Lower leg skin (tissue), 4 donors: ENCODE data around the gene TFEB. TPM values are rescaled to one million over a fixed set of nuclear protein-coding genes. Genes with fewer than 3 reads are reported as not detected.
"Not testable (repeated sequence)": the region's sequence is repeated elsewhere in the genome, so short reads cannot be mapped to it uniquely, and the experiment has no call there.

Source experiments
- DNase-seq, 2 donors: peaks; one replicate each; pipeline ENCODE4 v3.0.0-alpha.2; 2019; ENCODE audit warnings: low spot score in 2 of 2
- H3K4me3 ChIP-seq: fragments of 200-600 bp; sonication (generic); 2 replicates; pipeline ENCODE4 v1.5.1; 2017; ENCODE audit warnings: mild to moderate bottlenecking, low read depth; ENCODE audit not compliant: poor library complexity, severe bottlenecking
- POLR2A ChIP-seq, 2 donors: fragments of 450-650 bp; IDR thresholded peaks; one replicate each; pipeline ENCODE4 v1.6.1; 2016 to 2017; ENCODE audit warnings: antibody characterized with exemption in 2 of 2, mild to moderate bottlenecking in 1 of 2, moderate library complexity in 1 of 2
- WGBS, 2 donors: methylation state at CpG; one replicate each; pipeline ENCODE4 v1.1.5; 2018; 5-methylcytosine and 5-hydroxymethylcytosine counted together
- intact Hi-C: fragments of 100-400 bp; cut with DNase I; formaldehyde crosslinking; loops from one replicate; pipeline ENCODE4 v1.15.0; 2023; ENCODE audit warnings: low total_unique reads
- total RNA-seq, 4 donors: library from RNA; depleted of rRNA; stranded (reverse); fragments of >200 nt; gene quantifications; one replicate each; pipeline ENCODE4 v1.1.0, GENCODE V29; 2016
- TF ChIP-seq, protein P1 (sequence below), 3 donors: fragments of 450-650 bp; IDR thresholded peaks; one replicate each; pipeline ENCODE4 v1.5.1; 2016; ENCODE audit warnings: antibody characterized with exemption in 3 of 3, mild to moderate bottlenecking in 3 of 3, moderate library complexity in 2 of 3

The TFEB gene
- total RNA-seq, 4 donors from 2014 or later, result 20.2 to 38.3 (median 26.0) TPM

DNA sequence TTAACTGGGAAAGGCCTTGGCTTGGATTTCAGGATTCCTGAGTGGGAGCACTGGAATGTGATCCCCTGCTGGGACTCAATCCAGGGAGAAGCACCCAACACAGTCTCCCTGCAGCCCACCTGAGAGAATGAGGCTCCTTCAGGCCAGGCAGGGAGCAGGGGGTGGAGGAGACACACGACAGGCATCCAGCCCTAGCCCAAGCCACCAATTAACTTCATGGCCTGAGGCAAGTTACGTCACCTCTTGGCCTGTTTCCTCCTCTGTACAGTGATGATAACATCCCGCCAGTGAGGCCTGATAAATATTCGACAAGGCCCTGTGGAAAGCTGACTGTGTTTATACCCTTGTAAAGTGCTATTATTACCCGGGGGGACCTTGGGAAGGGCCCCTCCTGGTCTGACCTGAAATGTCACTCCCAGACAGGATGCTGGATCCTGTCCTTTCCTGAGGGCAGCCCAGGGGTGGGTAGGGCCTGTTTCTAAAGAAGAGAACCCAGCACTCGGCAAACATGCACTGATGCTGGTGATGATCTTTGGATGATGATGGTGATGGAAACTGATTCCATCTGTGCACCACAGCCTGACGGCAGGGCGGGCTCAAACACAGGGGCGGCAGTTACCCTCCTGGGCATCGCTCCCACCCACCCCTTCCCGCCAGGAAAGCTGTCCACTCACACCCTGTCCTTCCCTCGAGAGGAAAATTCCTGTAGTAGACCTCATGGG lies 31.9 kb upstream of the TFEB start:
- no peak overlapping the region for H3K4me3 ChIP-seq
- intact Hi-C loops, result no loop called here
- peak; percentile 63 to 91 for DNase-seq
- WGBS, 2 donors, result 46 to 50% methylated on average over 12 of the region's 12 CpGs
- TF ChIP-seq, protein P1, sequence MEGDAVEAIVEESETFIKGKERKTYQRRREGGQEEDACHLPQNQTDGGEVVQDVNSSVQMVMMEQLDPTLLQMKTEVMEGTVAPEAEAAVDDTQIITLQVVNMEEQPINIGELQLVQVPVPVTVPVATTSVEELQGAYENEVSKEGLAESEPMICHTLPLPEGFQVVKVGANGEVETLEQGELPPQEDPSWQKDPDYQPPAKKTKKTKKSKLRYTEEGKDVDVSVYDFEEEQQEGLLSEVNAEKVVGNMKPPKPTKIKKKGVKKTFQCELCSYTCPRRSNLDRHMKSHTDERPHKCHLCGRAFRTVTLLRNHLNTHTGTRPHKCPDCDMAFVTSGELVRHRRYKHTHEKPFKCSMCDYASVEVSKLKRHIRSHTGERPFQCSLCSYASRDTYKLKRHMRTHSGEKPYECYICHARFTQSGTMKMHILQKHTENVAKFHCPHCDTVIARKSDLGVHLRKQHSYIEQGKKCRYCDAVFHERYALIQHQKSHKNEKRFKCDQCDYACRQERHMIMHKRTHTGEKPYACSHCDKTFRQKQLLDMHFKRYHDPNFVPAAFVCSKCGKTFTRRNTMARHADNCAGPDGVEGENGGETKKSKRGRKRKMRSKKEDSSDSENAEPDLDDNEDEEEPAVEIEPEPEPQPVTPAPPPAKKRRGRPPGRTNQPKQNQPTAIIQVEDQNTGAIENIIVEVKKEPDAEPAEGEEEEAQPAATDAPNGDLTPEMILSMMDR (IDR thresholded peaks at IDR 0.05), result no peak
- no peak for TF ChIP-seq POLR2A (IDR thresholded peaks at IDR 0.05)

DNA sequence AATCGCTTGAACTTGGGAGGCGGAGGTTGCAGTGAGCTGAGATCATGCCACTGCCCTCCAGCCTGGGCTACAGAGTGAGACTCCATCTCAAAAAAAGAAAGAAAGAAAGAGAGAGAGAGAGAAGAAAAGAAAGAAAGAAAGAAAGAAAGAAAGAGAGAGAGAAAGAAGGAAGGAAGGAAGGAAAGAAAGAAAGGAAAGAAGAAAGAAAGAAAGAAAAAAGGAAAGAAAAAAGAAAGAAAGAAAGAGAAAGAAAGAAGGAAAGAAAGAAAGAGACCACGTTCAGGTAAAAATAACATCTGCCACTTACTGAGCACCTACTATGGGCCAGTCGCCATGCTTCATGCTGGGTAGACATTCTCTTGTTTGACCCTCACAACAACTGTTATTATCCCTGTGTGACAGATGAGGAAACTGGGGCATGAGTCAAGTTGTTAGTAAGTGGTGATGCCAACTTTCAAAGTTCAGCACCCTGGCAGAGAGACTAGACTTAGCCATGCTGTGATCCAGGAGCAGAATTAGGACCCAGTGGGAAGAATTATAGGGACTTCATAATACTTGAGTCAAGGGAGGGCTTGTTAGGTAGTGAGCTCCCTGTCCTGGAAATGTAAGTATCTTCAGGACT lies 30.7 kb upstream of the TFEB start:
- DNase-seq, H3K4me3 ChIP-seq, intact Hi-C loops: not testable (repeated sequence)
- WGBS, 2 donors, result 93 to 95% methylated on average over 4 of the region's 4 CpGs

GRCh38 chr6:41763470-41763869 lies 28.1 kb upstream of the TFEB start:
- DNase-seq, result no peak
- no peak for TF ChIP-seq POLR2A (IDR thresholded peaks at IDR 0.05)
- no peak overlapping the region for H3K4me3 ChIP-seq
- 40 to 48% methylated on average over 2 of the region's 2 CpGs for WGBS, 2 donors
- intact Hi-C loops, result no loop called here

DNA sequence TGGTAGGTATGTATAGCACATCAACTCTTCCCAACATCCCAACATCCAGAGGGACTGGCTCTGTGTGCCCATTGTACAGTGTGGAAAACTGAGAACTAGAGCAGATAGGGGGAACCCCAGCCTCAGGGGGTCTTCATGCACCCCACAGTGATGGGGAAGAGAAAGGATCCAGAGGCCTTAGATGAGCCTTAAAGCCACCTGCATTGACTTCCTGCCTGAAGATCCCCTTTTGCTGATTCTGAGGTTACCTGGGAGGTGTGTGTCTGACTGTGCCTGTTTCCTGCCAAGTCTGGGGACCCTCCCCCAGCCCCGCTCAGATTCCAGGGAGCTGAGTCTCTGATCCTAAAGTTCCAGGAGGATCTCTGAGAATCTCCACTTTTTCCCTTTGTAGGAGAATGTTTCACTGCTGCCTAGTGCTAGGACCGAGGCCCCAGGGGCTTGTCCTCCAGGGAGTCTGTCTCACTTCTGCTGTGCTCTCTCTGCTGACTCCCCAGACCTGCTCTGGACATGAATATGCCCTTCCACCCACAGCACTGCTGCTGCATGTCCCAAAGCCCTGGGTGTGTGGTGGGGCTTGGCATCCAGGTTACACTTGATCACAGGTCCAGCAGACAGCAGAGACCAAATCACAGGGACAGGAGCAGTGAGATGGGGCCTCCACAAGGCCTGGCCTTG lies 24.6 kb upstream of the TFEB start:
- no peak for DNase-seq
- no peak overlapping the region for H3K4me3 ChIP-seq
- TF ChIP-seq, protein P1 (IDR thresholded peaks at IDR 0.05), result no peak
- intact Hi-C loops, result no loop called here
- 82 to 100% methylated on average over 2 of the region's 2 CpGs for WGBS, 2 donors

GRCh38 chr6:41759106-41759904 lies 23.9 kb upstream of the TFEB start:
- DNase-seq, result no peak
- TF ChIP-seq, protein P1 (IDR thresholded peaks at IDR 0.05), result no peak
- no peak for TF ChIP-seq POLR2A (IDR thresholded peaks at IDR 0.05)
- 83 to 94% methylated on average over 12 to 13 of the region's 13 CpGs for WGBS, 2 donors
- no peak overlapping the region for H3K4me3 ChIP-seq
- intact Hi-C loops, result no loop called here

- no peak overlapping the region for H3K4me3 ChIP-seq
- TF ChIP-seq, protein P1 (IDR thresholded peaks at IDR 0.05), result no peak
- TF ChIP-seq POLR2A (IDR thresholded peaks at IDR 0.05), result no peak
- 85 to 95% methylated on average over 6 of the region's 6 CpGs for WGBS, 2 donors
- no peak for DNase-seq
- intact Hi-C loops, result no loop called here
These were observed 23.2 kb upstream of the TFEB start for GRCh38 chr6:41758641-41759035.
